HG03159 (cell line): ENCODE data around the gene SDK1.
A peak's percentile ranks its signal among the peaks of the same experiment; 100 is the strongest.

ENCODE experiments used
- ATAC-seq: cut with Tn5 transposase; IDR thresholded peaks from one replicate; pipeline ENCODE4 v1.9.1; 2021; ENCODE audit warnings: mild to moderate bottlenecking, moderate library complexity; ENCODE audit not compliant: unreplicated experiment

SDK1 gene

GRCh38 chr7:3289996-3290395 lies 11.1 kb upstream of the SDK1 start:
- no peak for ATAC-seq

DNA sequence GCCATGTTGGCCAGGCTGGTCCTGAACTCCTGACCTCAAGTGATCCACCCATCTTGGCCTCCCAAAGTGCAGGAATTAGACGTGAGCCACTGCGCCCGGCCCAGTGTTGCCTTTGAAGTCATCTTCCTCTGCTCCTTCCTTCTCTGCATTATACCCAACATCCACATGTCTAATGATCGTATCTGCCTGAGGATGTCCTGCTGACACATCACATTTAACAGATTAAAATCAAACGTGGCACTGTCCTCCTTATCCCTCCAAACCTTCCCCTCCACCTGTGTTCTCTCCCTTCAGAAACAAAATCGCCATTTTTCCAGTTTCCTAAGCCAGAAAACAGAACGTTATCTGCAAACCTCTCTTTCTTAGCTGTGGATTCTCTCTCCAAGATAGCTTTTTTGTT lies 8.4 kb upstream of the SDK1 start:
- no peak for ATAC-seq

DNA sequence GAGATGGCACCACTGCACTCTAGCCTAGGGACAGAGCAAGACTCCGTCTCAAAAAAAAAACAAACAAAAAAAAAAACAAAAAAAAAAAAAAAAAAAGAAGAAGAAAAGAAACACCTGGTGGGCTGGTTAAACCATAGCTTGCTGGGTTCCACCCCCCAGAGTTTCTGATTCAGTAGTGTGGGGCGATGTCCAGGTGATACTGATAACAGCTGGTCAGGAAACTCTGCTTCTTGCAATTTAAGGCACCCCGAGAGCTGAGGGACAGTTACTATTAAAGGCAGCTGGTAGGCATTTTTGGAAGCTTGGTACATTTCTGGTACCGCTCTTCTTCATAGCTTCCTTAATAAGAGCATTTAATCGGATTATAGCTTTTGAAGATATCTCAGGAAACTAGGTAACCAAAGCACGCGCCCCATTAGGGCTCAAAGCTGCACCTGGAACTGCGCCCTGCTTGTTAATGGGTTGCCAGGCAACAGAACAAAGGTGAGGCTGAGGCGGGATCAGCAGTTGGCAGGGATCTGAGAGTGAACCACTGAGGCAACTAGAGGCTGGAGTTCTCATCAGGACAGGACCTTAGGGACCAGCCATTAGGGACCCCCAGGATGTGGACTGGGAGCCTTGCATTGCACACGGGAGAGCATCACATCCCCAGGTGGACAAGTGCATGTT lies 6.5 kb upstream of the SDK1 start:
- ATAC-seq, result no peak

DNA sequence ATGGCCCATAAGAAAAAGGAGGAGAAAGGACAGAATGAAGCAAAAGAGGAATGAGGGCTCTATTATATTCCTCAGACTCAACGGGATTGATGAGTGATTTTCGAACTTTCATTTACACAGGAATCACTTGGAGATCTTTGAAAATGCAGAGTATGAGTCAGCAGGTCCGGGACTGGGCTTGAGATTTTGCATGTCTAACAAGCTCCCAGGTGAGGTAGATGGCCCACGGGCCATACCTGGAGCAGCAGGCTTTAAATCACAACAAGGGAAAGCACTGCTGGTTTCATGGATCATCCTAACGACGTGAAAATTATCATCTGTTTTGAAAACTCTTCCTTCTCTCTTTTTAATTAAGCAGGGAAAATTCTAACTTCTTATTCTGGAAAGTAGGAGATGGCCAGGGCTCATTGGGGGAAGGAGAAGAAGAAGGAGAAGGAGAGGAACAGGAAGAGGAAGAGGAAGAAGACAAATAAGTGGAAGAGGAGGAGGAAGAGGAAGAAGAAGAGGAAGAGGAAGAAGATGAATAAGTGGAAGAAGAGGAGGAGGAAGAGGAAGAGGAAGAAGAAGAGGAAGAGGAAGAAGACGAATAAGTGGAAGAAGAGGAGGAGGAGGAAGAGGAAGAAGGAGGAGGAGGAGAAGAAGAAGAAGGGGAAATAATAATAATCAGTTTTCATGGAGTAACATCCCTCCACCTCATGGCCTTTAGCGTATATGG lies 3.8 kb upstream of the SDK1 start:
- no peak for ATAC-seq

GRCh38 chr7:3300221-3300650 lies 816 bp upstream of the SDK1 start:
- no peak for ATAC-seq

- peak; percentile 20 for ATAC-seq
Measured at GRCh38 chr7:3301449-3301731, 338 bp downstream of the SDK1 start.

DNA sequence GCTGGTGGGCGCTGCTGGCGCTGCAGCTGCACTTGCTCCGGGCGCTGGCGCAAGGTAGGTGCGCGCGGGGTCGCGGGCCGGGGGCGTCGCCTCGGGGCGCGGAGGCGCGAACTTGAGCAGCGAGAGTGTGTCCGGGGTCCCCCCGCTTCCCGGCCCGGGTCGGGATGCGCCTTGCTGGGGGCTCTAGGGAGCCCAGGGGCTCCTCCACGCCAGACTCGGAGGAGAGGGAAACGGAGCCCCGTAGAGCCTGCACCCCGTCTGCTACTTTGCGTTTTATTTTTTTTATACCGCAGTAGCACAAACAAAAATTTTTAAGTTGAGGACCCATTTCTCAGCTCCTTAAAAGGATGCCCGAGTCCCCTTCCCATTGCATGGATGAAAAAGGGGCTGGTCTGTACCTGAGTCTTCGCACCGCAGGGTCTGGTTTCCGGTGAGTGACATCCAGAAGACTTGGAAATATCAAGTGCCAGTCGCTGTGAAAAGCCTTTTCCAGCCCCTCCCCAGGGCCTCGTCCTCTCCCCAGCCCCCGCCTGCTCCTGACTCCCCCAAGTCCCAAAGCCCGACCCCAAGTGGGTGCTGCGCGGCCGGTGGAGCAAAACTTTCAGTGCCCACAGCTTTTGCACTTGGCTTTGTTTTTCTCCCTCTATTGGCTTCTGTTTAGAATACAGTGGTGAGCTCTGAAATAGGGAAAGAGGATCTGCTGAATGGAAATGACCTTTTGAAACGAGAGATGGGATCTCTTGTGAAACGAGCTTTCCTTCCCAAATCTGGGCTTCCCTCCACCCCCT lies 973 bp downstream of the SDK1 start:
- no peak for ATAC-seq

- no peak for ATAC-seq
Measured at GRCh38 chr7:3302681-3303320, 1.7 kb downstream of the SDK1 start.

GRCh38 chr7:3304131-3304530 lies 3.1 kb downstream of the SDK1 start:
- ATAC-seq, result no peak

DNA sequence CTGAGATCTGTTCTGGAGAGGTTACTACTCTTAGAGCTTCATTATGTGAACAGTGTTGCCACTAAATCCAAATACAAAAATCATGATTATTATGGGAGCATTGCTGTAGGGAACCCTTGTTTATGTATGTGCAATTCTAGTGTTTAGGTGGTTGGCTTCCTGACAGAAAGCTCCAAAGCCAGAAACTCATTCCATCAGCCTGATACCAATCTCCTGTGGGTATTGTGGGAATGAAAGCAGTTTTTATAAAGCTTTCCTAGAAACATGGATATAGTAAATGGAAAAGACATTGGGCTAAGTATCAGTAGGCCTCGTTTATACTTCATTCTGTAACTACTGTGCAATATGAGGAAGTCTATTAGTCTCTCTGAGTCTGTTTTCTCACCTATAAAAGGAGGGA lies 6.4 kb downstream of the SDK1 start:
- ATAC-seq, result no peak

DNA sequence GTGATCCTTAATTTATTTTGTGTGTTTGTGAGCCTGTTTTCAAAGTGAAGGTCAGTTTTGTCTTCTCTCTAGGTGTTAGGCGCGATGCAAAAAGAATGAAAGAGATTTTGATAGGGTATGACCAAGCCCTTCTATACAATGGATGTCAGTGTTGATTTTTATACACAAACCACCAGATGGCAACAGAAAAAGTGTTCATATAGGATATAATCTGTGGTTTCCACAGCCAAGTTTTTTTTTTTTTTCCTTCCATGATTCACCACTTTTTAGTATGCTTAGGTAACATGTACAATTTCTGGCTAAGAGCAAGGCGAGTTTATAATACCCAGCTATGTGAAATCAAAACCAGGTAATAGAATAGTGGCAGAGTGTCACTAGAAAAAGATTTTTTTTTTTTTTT lies 8.1 kb downstream of the SDK1 start:
- no peak for ATAC-seq

DNA sequence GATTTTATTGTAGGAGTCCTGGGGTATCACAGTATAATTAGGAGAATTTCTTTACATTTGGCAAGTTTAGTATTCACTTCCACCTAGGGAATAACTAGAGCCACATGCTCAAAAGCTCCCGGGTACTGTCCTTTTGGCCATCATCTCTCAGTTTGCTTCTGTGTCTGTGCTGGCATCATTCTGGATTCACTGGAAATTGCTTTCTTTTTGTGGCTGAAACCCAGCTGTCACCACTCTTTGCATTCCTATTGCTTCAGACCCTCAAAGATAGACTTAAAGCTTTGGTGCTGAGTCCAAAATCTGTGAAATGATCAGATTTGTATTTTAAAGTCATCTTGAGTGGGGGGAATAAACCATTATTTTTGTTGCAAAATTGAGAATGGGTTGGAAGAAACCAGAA lies 8.9 kb downstream of the SDK1 start:
- no peak for ATAC-seq

GRCh38 chr7:3310884-3311283 lies 9.8 kb downstream of the SDK1 start:
- ATAC-seq, result no peak

DNA sequence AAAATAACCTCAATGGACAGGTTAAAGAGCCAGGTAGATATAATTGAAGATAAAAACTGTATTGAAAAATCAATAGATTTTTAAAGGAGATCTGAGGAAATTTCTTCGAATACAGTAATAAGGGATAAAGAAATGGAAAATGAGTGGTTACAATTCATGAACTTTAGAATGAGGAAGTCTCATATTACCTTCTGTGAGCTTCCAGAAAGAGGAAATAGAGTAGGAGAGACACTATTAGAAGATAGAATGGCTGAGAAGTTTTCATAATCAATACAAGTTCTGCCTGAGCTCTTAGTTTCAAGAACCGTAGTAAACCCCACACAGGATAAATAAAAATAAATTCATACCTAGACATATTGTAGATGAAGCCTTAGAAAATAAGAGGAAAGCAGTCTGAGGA lies 11.5 kb downstream of the SDK1 start:
- ATAC-seq, result no peak

GRCh38 chr7:3318874-3319273 lies 17.8 kb downstream of the SDK1 start:
- ATAC-seq, result no peak

DNA sequence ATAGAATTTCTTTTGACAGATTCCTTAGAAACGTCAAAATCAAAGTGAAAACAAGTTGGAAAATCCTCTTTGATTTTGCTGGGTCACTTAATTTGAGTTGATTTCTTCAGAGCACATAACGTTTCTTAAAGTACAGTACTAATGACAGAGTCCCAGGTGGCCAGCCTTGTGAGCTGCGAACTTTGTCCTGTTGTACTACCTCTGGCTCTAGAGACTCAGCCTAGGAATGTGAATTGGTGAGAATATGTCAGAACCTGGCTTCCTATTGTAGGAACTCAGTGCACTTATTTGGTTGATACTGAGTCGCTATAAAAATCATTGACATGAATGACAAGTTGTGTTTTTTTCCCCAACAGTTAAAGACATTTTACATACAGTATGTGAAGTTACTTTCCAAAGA lies 20.2 kb downstream of the SDK1 start:
- ATAC-seq, result no peak

GRCh38 chr7:3321745-3322144 lies 20.7 kb downstream of the SDK1 start:
- no peak for ATAC-seq

DNA sequence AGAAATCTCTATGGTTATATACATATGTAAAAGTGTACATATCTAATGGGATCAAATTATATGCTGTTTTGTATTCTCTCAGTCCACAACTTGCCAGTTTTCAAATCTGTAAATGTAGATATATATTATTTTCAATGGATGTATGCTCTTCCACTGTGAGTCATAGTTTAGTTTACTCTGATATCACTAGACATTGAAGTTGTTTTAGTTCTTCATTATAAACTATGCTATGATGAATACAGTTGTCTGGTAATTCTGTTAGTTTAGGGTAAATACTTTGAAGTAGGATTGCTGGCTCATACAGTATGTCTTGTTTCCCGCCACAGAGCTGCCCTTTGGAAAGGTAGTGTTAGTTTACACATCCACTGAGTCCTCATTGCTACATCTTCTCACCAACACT lies 25.2 kb downstream of the SDK1 start:
- no peak for ATAC-seq

DNA sequence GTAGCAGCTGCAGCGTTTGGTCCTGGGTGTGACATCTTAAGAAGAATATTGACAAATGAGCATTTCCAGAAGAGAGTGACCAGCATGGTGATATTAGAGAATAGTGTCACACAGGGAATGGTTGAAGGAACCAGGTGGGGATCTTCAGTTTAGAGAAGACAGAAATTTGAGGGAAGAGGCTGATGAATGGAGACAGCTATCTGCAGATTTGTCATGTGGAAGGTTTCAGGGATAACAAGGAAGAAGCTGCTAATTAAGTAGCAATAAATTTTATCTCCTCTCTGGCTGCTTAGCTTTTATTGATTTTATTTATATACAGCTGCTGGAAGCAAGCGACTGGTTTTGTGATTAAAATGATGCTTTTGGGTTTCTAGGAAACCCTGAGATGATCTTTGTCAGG lies 26.0 kb downstream of the SDK1 start:
- no peak for ATAC-seq

DNA sequence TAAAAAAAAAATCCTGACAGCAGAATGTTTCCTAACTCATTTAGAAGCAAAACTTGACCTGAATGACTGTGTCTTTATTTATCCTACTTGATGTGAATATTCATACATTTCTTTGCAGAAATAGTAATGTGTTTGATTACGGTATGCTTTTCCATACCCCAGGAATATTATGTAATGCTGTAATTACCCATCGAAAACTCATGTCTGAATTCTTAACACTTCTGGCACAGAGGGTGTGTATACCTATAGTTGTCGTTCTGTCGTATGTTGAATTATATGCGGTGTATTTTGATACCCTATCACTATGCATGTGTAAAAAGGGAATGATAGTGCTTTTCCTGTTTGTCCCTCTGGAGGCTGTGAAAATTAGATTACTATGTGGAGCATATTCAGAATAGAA lies 26.6 kb downstream of the SDK1 start:
- ATAC-seq, result no peak

- ATAC-seq, result no peak
Measured at GRCh38 chr7:3332308-3332707, 31.3 kb downstream of the SDK1 start.

- no peak for ATAC-seq
Measured at GRCh38 chr7:3333861-3334260, 32.8 kb downstream of the SDK1 start.
